Subcutaneous adipose tissue (tissue), 4 donors: Measurements from ENCODE around the gene RNASEH2B. TPM values are rescaled to one million over a fixed set of nuclear protein-coding genes. Genes with fewer than 3 reads are reported as not detected.

Source experiments
- CTCF ChIP-seq: fragments of 450-650 bp; IDR thresholded peaks from one replicate; pipeline ENCODE4 v1.5.1; 2016; ENCODE audit warnings: low read depth, mild to moderate bottlenecking, control low read depth, antibody characterized with exemption, moderate library complexity
- total RNA-seq, 4 donors: library from RNA; depleted of rRNA; stranded (reverse); fragments of >200 nt; gene quantifications; one replicate each; pipeline ENCODE4 v1.1.0, GENCODE V29; 2016

RNASEH2B gene
- total RNA-seq, 4 donors from 2014 or later: 23.4 to 63.6 (median 39.0) TPM

- no peak for TF ChIP-seq CTCF
These were observed 83.8 kb downstream of the RNASEH2B start for GRCh38 chr13:50993371-50993770.

DNA sequence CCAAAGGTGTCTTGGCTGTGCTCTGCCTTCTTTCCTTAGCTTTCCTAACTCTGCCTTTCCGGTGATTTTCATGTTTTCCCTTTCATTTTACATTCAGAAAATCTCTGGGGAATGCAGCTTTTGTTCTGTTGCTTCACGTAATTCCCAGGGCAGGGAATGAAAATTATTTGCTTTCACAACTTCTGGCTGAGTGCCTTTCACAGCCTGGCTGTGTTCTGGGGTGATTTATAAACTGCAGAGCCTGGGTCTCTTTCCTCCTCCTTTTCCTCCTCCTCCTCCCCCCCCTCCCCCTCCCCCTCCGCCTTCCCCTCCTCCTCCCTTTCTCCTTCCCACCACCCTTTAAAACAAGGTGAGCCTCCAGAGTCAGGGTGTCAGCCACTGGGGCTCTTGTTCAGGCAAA, 84.3 kb downstream of the RNASEH2B start:
- TF ChIP-seq CTCF: no peak

DNA sequence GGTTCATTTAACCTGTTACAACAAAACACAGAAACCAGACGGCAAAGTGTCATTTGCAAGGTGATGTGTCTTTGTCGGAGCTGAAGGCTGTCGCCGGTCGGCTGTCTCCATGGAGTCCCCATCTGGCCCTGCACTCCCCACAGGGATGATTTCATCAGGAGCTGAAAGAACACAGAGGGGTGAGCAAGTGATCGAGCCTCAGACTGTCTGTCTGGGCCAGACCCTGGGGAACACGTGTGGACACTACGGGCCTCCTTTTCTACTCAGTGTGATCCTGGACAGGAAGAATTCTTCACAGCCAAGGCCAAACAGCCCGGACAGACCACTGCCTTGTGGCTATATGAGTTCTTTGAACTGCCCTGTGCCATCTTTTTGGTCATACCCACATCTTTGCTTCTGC, 85.1 kb downstream of the RNASEH2B start:
- no peak for TF ChIP-seq CTCF

DNA sequence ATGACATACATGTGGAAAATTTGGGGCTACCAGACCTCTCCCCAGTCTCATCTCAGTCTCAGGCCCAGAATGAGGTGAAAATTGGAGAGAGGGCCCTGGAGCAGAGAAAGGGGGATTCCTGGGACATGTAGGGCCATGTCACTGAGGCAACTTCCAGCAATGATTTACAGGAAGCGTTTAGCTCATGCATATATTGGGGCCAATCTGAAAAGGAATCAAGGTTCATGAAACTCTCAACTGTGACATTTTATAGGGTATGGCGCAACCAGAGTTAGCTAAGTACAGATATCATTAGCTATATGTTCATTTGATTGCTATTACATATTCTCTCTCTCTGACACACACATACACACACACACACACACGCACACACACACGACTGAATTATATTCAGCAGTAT, 86.3 kb downstream of the RNASEH2B start:
- no peak for TF ChIP-seq CTCF

DNA sequence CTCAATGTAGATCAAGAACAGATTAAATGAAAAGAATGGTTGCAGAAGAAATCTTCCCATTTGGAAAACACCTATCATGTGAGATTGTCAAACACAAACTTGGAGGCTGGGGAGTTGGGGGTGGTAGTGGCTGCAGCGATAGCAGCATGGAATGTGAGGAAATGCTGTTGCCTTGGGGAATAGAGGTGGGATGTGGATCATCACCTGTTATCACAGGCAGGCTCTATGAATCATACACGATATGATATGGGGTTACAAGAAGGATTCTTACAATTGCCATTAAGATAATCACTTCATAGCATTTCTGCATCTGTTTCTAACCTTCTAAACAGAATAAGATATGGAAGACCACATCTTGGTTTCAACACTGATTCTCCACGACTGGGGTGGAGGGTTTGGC, 88.7 kb downstream of the RNASEH2B start:
- no peak for TF ChIP-seq CTCF

DNA sequence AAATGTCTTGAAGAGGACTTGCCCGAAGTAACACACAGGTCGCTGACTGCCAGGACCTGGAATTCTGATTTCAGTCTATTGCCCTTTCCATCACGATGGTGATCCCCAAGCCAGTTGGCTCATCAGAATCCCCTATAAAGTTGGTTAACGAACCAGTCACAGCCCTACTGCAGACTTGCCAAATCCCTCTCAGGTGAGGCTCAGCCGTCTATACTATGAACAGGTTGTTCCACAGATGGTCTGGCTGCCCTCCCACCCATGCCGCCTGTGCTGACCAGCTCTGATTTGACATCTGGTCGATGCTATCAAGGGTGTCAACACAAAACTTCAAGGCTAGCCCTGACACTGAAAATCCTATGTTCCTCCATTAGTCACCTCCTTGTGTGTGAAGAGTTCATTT, 90.0 kb downstream of the RNASEH2B start:
- TF ChIP-seq CTCF: no peak

DNA sequence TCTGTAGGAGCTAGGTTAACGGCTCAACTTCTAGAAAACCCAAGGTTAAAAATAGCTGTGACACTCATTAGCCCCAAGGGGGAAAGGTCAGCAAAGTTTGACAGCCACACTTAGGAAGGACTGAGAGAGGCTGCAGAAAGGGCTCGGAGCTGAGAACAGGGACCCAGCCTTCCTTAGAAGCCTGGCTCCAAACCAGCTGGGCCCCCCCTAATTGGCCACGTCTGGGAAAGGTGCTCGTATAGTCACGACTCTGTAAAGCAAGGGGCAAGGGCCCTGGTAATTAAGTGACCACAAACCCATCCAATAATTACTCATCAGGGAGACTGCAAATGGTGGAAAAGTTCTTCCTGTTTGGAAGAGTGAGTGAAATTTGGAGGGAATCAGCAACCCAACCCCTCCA, 90.5 kb downstream of the RNASEH2B start:
- no peak for TF ChIP-seq CTCF
